PC-3 (cell line): ENCODE data around the gene PTPN14. TPM values are rescaled to one million over a fixed set of nuclear protein-coding genes. Genes with fewer than 3 reads are reported as not detected.
A peak's percentile ranks its signal among the peaks of the same experiment; 100 is the strongest.
"Not testable (repeated sequence)": the region's sequence is repeated elsewhere in the genome, so short reads cannot be mapped to it uniquely, and the experiment has no call there.

Experiments
- ATAC-seq: fragments of 200-7000 bp; cut with Tn5 transposase; 2 replicates; pipeline ENCODE4 v1.9.1; 2020; ENCODE audit warnings: mild to moderate bottlenecking, moderate library complexity
- BruUV-seq: library from RNA; stranded (reverse); fragments of 400-500 nt; replicated peaks from 2 replicates; lab custom pipeline; 2021; lab: Mats Ljungman, UMichigan
- CTCF ChIA-PET: fragments of 300-600 bp; sonication (Branson Sonifier 250); formaldehyde crosslinking; loops from one replicate; lab custom pipeline; 2022; ENCODE audit warnings: antibody characterized with exemption; lab: Charles Lee
- POLR2A ChIA-PET: fragments of 300-600 bp; sonication (Branson Sonifier 250); formaldehyde crosslinking; loops from one replicate; lab custom pipeline; 2022; ENCODE audit warnings: antibody characterized with exemption; ENCODE audit not compliant: unreplicated experiment; lab: Charles Lee
- DNase-seq: peaks from one replicate; pipeline ENCODE4 v3.0.0-alpha.2; 2015
- H2AFZ ChIP-seq: fragments of 300-600 bp; sonication (generic); 2 replicates; pipeline ENCODE4 v1.6.0; 2016; ENCODE audit warnings: antibody characterized with exemption, low read length
- H3F3A ChIP-seq: fragments of 300-600 bp; sonication (generic); one replicate; pipeline ENCODE4 v1.6.0; 2017; ENCODE audit warnings: antibody characterized with exemption, low read length, control low read depth, mild to moderate bottlenecking; ENCODE audit not compliant: unreplicated experiment
- H3K27ac ChIP-seq: fragments of 300-600 bp; sonication (generic); 2 replicates; pipeline ENCODE4 v1.5.1; 2016; ENCODE audit warnings: mild to moderate bottlenecking, low read length
- H3K27me3 ChIP-seq: fragments of 300-600 bp; sonication (generic); 2 replicates; pipeline ENCODE4 v1.6.1; 2016; ENCODE audit warnings: low read length, mixed read lengths
- H3K36me3 ChIP-seq: fragments of 300-600 bp; sonication (generic); 2 replicates; pipeline ENCODE4 v1.6.1; 2016; ENCODE audit warnings: low read depth, mixed run types, low read length, mixed read lengths
- H3K4me1 ChIP-seq: fragments of 300-600 bp; sonication (generic); 2 replicates; pipeline ENCODE4 v1.5.1; 2016; ENCODE audit warnings: low read length; ENCODE audit not compliant: insufficient read depth
- H3K4me2 ChIP-seq: fragments of 300-600 bp; sonication (generic); 2 replicates; pipeline ENCODE4 v1.6.0; 2016; ENCODE audit warnings: low read length
- H3K4me3 ChIP-seq: fragments of 300-600 bp; sonication (generic); 2 replicates; pipeline ENCODE4 v1.5.1; 2016; ENCODE audit warnings: mild to moderate bottlenecking, low read length, mixed read lengths
- H3K79me2 ChIP-seq: fragments of 300-600 bp; sonication (generic); 2 replicates; pipeline ENCODE4 v1.6.1; 2017; ENCODE audit warnings: low read length, mixed read lengths
- H3K9ac ChIP-seq: fragments of 300-600 bp; sonication (generic); 2 replicates; pipeline ENCODE4 v1.6.0; 2016; ENCODE audit warnings: mild to moderate bottlenecking, low read length
- H3K9me2 ChIP-seq: fragments of 300-600 bp; sonication (generic); replicated peaks from 2 replicates; pipeline ENCODE4 v1.6.1; 2016; ENCODE audit warnings: mixed run types, low read length, mixed read lengths
- H3K9me3 ChIP-seq: fragments of 300-600 bp; sonication (generic); 2 replicates; pipeline ENCODE4 v1.6.1; 2016; ENCODE audit warnings: low read length, mixed read lengths
- H4K20me1 ChIP-seq: fragments of 300-600 bp; sonication (generic); 2 replicates; pipeline ENCODE4 v1.6.1; 2016; ENCODE audit warnings: low read length, mixed read lengths
- CTCF ChIP-seq: fragments of 300-600 bp; sonication (generic); conservative IDR thresholded peaks from 2 replicates; pipeline ENCODE4 v1.5.1; 2017; ENCODE audit warnings: antibody characterized with exemption, low read depth, mild to moderate bottlenecking, low read length
- EZH2 ChIP-seq: fragments of 300-600 bp; sonication (generic); IDR thresholded peaks from one replicate; pipeline ENCODE4 v1.6.1; 2017; ENCODE audit warnings: antibody characterized with exemption, mild to moderate bottlenecking, low read length; ENCODE audit not compliant: unreplicated experiment
- EZH2phosphoT487 ChIP-seq: fragments of 300-600 bp; sonication (generic); IDR thresholded peaks from 2 replicates; pipeline ENCODE4 v1.6.1; 2018; ENCODE audit warnings: mild to moderate bottlenecking, antibody characterized with exemption, low read length, borderline replicate concordance
- intact Hi-C: fragments of 100-400 bp; cut with micrococcal nuclease; formaldehyde crosslinking; loops from 2 replicates; pipeline ENCODE4 v1.9.0; 2023
- total RNA-seq: library from RNA; depleted of rRNA; stranded (reverse); fragments of >200 nt; gene quantifications from 2 replicates; pipeline ENCODE4 v1.2.3, GENCODE V29; 2014

PTPN14 gene
- total RNA-seq, 1 experiment from 2014 or later: 12.6 TPM

- no peak; the same call in 1 of the 2 replicates for TF ChIP-seq CTCF
- TF ChIP-seq EZH2phosphoT487: no peak
- TF ChIP-seq EZH2: no peak
- no peak for ATAC-seq
- DNase-seq: no peak
- H3K27ac ChIP-seq: no peak overlapping the region
- CTCF ChIA-PET: interaction anchor here (0.6 kb wide), 1 partner anchor 159 kb away, joined by 3 read pairs; no protein-coding TSS in a partner anchor
- no peaks in the 10 kb centered on the region for H3K9me2 ChIP-seq
- H4K20me1 ChIP-seq: peaks cover 3% of the 10 kb centered on the region; the same call in 1 of the 2 replicates
- H3K79me2 ChIP-seq: peaks cover 82% of the 10 kb centered on the region
- intact Hi-C loops: no loop called here
- POLR2A ChIA-PET: no interaction called here
- BruUV-seq: no TSS peak
- no peak overlapping the region for H2AFZ ChIP-seq
- H3K4me2 ChIP-seq: no peak overlapping the region
- H3K9ac ChIP-seq: no peak overlapping the region
- no peaks in the 10 kb centered on the region for H3K27me3 ChIP-seq
- no peaks in the 10 kb centered on the region; the same call in 1 of the 2 replicates for H3K36me3 ChIP-seq
- peaks cover 21% of the 10 kb centered on the region for H3K4me1 ChIP-seq
- no peak overlapping the region for H3K4me3 ChIP-seq
- no peaks in the 10 kb centered on the region for H3K9me3 ChIP-seq
- H3F3A ChIP-seq: no peaks in the 10 kb centered on the region
Observed at GRCh38 chr1:214491468-214492146, 59.8 kb downstream of the PTPN14 start.

- Histone ChIP-seq H3K27ac (no peak overlapping the region), H3K36me3 (0 out of 2 replicates have a peak, but pooled peaks cover 4% of the 10 kb centered on the region), H3K4me1 (peaks cover 31% of the 10 kb centered on the region), H3K4me2 (no peak overlapping the region), H3K4me3 (no peak overlapping the region), H3K9ac (no peak overlapping the region), H4K20me1 (no peaks in the 10 kb centered on the region), H3K9me3 (no peaks in the 10 kb centered on the region), H3K79me2 (peaks cover 84% of the 10 kb centered on the region), H3K27me3 (no peaks in the 10 kb centered on the region), H3F3A (peaks cover 7% of the 10 kb centered on the region), H2AFZ (no peak overlapping the region), H3K9me2 (no peaks in the 10 kb centered on the region)
- BruUV-seq: no TSS peak
- no peak for TF ChIP-seq EZH2
- no peak for TF ChIP-seq CTCF
- no peak for ATAC-seq
- ChIA-PET CTCF (no interaction called here), POLR2A (no interaction called here)
- intact Hi-C loops: no loop called here
- DNase-seq: no peak
Observed at GRCh38 chr1:214485151-214485550, 66.3 kb downstream of the PTPN14 start.

- H3K9me3 ChIP-seq, CTCF ChIA-PET, H4K20me1 ChIP-seq, H3K36me3 ChIP-seq, H2AFZ ChIP-seq, POLR2A ChIA-PET, H3F3A ChIP-seq, DNase-seq, BruUV-seq, H3K27me3 ChIP-seq, ATAC-seq, H3K9me2 ChIP-seq, H3K9ac ChIP-seq: not testable (repeated sequence)
- H3K27ac ChIP-seq: peak overlapping the region; percentile 67
- peak overlapping the region; percentile 19; the same call in 1 of the 2 replicates for H3K4me3 ChIP-seq
- peak overlapping the region; percentile 60 for H3K4me2 ChIP-seq
- peaks cover 31% of the 10 kb centered on the region for H3K4me1 ChIP-seq
- intact Hi-C loops: loop anchor here (5.0 kb wide), 3 partner anchors 34 to 144 kb away; no protein-coding TSS in a partner anchor
- peaks cover 78% of the 10 kb centered on the region for H3K79me2 ChIP-seq
Observed at GRCh38 chr1:214483180-214483579, 68.2 kb downstream of the PTPN14 start.
